ENCODE measurements around the gene RAB5IF. TPM values are rescaled to one million over a fixed set of nuclear protein-coding genes. Genes with fewer than 3 reads are reported as not detected.
A peak's percentile ranks its signal among the peaks of the same experiment; 100 is the strongest.

Gene RAB5IF
- total and polyA plus RNA-seq, 9 of the 15 experiments (the other 6 are each of a cell fraction or from before 2014, with no cell fraction given), result 26.5 to 198 (median 134) TPM

- TF ChIP-seq ELF1 (tag; IDR thresholded peaks at IDR 0.05) (peak; percentile 1; the same call in 1 of the 2 replicates), ZNF316 (IDR thresholded peaks at IDR 0.05) (peak; percentile 77)
These were observed 833 bp downstream of the RAB5IF start (continued) for GRCh38 chr20:36606158-36607066.

- no peaks in the 10 kb centered on the region for H3K9me1 ChIP-seq (ENCODE audit: control insufficient read depth, insufficient read depth, low read length)
- peaks cover 31% of the 10 kb centered on the region for H3K79me2 ChIP-seq (ENCODE audit: control insufficient read depth, insufficient read depth, low read length)
- H3K9ac ChIP-seq (ENCODE audit: insufficient read depth in 1 of 2, low read depth in 2 of 2, low read length in 2 of 2), result 0 out of 4 replicates have a peak overlapping the region, but pooled peaks have one; percentile 40 to 94
- intact Hi-C loops (cut with micrococcal nuclease), result no loop called here
- peaks cover 8 to 10% of the 10 kb centered on the region in 2 experiments for H3K4me1 ChIP-seq (replicated peaks in 1 of 2; ENCODE audit: control insufficient read depth in 2 of 2, insufficient read depth in 2 of 2, low read length in 2 of 2)
- no peak for DNase-seq (ENCODE audit: extremely low read depth in 1 of 4, low spot score in 3 of 4)
- no peak overlapping the region for H3K4me2 ChIP-seq (ENCODE audit: insufficient read depth, low read length)
- peak overlapping the region; percentile 98; the same call in 1 of the 2 replicates for H3K4me3 ChIP-seq
- H3K27ac ChIP-seq (ENCODE audit: extremely low read depth, low read depth, low read length), result peak overlapping the region; percentile 37; the same call in 2 of the 3 replicates
- ChIA-PET CTCF (ENCODE audit: low intra/inter-chr PET ratio) (no interaction called here), POLR2A (no interaction called here)
- 91% methylated on average over 7 of the region's 7 CpGs for WGBS (ENCODE audit: insufficient coverage, low coverage, missing lambda C conversion rate)
- ATAC-seq, result no peak
- no TSS peak for BruUV-seq (replicated peaks)
- in situ Hi-C loops (cut with MboI), result no loop called here
- no peak overlapping the region for H2AFZ ChIP-seq (ENCODE audit: low read depth, low read length)
- peaks cover 7% of the 10 kb centered on the region for H4K20me1 ChIP-seq (replicated peaks; ENCODE audit: control insufficient read depth, insufficient read depth, low read length)
- peak; percentile 23 for FAIRE-seq
- H3K27me3 ChIP-seq (ENCODE audit: control insufficient read depth in 2 of 2, insufficient read depth in 2 of 2, low read length in 2 of 2), result no peaks in the 10 kb centered on the region
- no peaks in the 10 kb centered on the region for H3K9me3 ChIP-seq (replicated peaks; ENCODE audit: control insufficient read depth, insufficient read depth, low read depth, low read length)
- peaks cover 49% of the 10 kb centered on the region for H3K36me3 ChIP-seq (ENCODE audit: control insufficient read depth, insufficient read depth, low read length)
- TF ChIP-seq EP300 (IDR thresholded peaks at IDR 0.05; ENCODE audit: low read length) (no peak), ZBTB43 (CRISPR knock-in tag; IDR thresholded peaks at IDR 0.05) (no peak), STAT6 (CRISPR knock-in tag; IDR thresholded peaks at IDR 0.05) (no peak), THAP12 (CRISPR knock-in tag; IDR thresholded peaks at IDR 0.05) (no peak), BDP1 (IDR thresholded peaks at IDR 0.05; ENCODE audit: insufficient read depth, insufficient read length) (no peak), KDM1A (IDR thresholded peaks at IDR 0.05) (no peak)
These were observed 2.2 kb downstream of the RAB5IF start for GRCh38 chr20:36607586-36608387.

Data from K562 (cell line).